Effector CD4-positive, alpha-beta T cell (primary cell): ENCODE measurements around the gene FAM241B.

Source experiments
- DNase-seq: peaks from one replicate; pipeline ENCODE4 v3.0.0-alpha.2; 2020
- total RNA-seq: gene quantifications from one replicate; lab custom pipeline; 2026; lab: John Stamatoyannopoulos, UW

Gene FAM241B
- 6.8 reads per million, percentile 25 among the genes with 10 or more reads in this experiment for total RNA-seq

GRCh38 chr10:69629897-69630650 is at the start of gene FAM241B:
FAM241B (plus strand) TSS chr10:69630247; CDS start chr10:69631744, 1,497 bp downstream.
- peak; percentile 67 for DNase-seq

- DNase-seq, result no peak
These were observed 49.6 kb upstream of the FAM241B start for GRCh38 chr10:69580435-69580834.

GRCh38 chr10:69583106-69583505 is 46.9 kb upstream of the FAM241B start:
- no peak for DNase-seq

GRCh38 chr10:69584624-69585023 is 45.4 kb upstream of the FAM241B start:
- no peak for DNase-seq

GRCh38 chr10:69588358-69588757 is 41.7 kb upstream of the FAM241B start:
- no peak for DNase-seq

- no peak for DNase-seq
These were observed 29.2 kb upstream of the FAM241B start for GRCh38 chr10:69600761-69601330.

- no peak for DNase-seq
These were observed 21.0 kb upstream of the FAM241B start for GRCh38 chr10:69609077-69609476.

GRCh38 chr10:69612760-69613159 is 17.3 kb upstream of the FAM241B start:
- DNase-seq, result no peak

- no peak for DNase-seq
These were observed 15.9 kb upstream of the FAM241B start for GRCh38 chr10:69614130-69614529.

GRCh38 chr10:69616358-69616757 is 13.7 kb upstream of the FAM241B start:
- DNase-seq, result no peak

GRCh38 chr10:69618746-69619145 is 11.3 kb upstream of the FAM241B start:
- no peak for DNase-seq

- no peak for DNase-seq
These were observed 10.4 kb upstream of the FAM241B start for GRCh38 chr10:69619626-69620025.

- DNase-seq, result no peak
These were observed 9.4 kb upstream of the FAM241B start for GRCh38 chr10:69620625-69621024.

- DNase-seq, result no peak
These were observed 5.7 kb upstream of the FAM241B start for GRCh38 chr10:69624245-69624786.

- DNase-seq, result no peak
These were observed 3.2 kb upstream of the FAM241B start for GRCh38 chr10:69626826-69627225.

GRCh38 chr10:69628891-69629290 is 1.2 kb upstream of the FAM241B start:
- DNase-seq, result no peak

- DNase-seq, result no peak
These were observed 539 bp upstream of the FAM241B start for GRCh38 chr10:69629519-69629896.

GRCh38 chr10:69630651-69631400 is 779 bp downstream of the FAM241B start:
- DNase-seq, result no peak

- no peak for DNase-seq
These were observed 1.5 kb downstream of the FAM241B start for GRCh38 chr10:69631566-69631965.

- DNase-seq, result no peak
These were observed 2.6 kb downstream of the FAM241B start for GRCh38 chr10:69632516-69633199.

GRCh38 chr10:69633673-69634635 is 3.9 kb downstream of the FAM241B start:
- DNase-seq, result no peak
